GM18508 (cell line): Measurements from ENCODE around the gene SIRT3.
"Not testable (repeated sequence)": the region's sequence is repeated elsewhere in the genome, so short reads cannot be mapped to it uniquely, and the experiment has no call there.

Experiments used
- ATAC-seq: cut with Tn5 transposase; IDR thresholded peaks from one replicate; pipeline ENCODE4 v1.9.1; 2021; ENCODE audit warnings: moderate number of reproducible peaks; ENCODE audit not compliant: insufficient read depth, unreplicated experiment

Gene SIRT3

DNA sequence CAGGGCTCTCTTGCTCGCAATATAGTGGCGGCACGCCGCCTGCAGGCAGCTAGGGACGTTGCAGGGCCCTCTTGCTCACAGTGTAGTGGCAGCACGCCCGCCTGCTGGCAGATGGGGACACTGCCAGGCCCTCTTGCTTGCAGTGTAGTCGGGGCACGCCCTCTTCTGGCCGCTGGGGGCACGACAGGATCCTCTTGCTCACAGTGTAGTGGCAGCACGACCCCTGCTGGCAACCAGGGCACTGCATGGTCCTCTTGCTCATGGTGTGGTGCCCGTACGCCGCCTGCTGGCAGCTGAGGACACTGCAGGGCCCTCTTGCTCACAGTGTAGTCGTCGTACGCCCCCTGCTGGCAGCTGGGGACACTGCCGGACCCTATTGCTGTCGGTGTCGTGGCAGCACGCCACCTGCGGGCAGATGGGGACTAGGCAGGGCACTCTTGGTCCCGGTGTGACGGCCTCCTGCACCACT, 46.3 kb downstream of the SIRT3 start:
- not testable (repeated sequence) for ATAC-seq

DNA sequence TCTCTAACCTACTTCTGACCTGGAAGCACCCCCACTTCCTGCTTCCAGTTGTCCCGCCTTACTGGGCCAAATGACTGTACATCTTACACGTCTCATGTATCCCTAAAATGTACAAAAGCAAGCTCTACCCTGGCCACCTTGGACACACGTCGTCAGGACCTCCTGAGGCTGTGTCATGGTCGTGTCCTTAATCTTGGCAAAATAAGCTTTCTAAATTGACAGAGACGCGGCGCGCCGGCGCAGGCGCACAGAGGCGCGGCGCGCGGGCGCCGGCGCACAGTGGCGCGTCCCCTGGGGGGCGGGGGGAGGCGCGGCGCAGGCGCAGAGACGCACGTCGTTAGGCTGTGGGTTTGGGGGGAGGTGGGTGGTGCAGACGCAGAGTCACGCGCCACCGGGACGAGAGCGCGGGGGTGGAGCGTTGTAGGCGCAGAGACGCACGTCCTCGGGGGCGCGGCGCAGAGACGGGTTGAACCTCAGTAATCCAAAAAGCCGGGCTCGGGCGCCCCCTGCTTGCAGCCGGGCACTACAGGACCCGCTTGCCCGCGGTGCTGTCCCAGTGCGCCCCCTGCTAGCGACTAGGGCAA, 46.9 kb downstream of the SIRT3 start:
- ATAC-seq = not testable (repeated sequence)

DNA sequence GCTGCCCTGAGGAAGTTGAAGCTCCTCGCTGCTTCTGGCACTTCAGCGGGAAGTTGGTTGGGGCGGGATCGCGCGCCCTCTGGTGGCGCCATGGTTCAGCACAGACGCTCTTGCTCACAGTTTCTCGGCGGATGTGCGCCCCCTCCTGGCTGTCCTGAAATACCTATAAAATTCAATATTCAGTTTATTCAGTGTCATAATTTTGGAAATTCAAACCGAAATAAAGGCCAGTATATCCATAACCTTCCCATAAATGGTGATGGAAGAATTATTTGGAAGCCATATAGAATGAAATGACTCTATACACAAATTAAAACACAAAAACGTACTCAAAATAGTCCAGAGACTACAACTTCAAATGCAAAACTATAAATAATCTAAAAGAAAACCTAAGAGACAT, 55.9 kb downstream of the SIRT3 start:
- ATAC-seq = not testable (repeated sequence)
